SH-SY5Y (cell line): Measurements from ENCODE around the gene LONRF3.

ENCODE experiments used
- GATA2 ChIP-seq: IDR thresholded peaks from 2 replicates; pipeline ENCODE4 v1.6.1; 2011; ENCODE audit warnings: mild to moderate bottlenecking, low read depth, low read length
- GATA3 ChIP-seq: IDR thresholded peaks from 2 replicates; pipeline ENCODE4 v1.6.1; 2011; ENCODE audit warnings: low read depth, mild to moderate bottlenecking, low read length, moderate library complexity

LONRF3 gene

GRCh38 chrX:118974908-118975671, 672 bp downstream of the LONRF3 start:
- no peak for TF ChIP-seq GATA3
- TF ChIP-seq GATA2: no peak

- TF ChIP-seq GATA3 (no peak), GATA2 (no peak)
These were observed 1.6 kb downstream of the LONRF3 start for GRCh38 chrX:118975831-118976598.

- TF ChIP-seq GATA2 (no peak), GATA3 (no peak)
These were observed 2.4 kb downstream of the LONRF3 start for GRCh38 chrX:118976599-118977340.

GRCh38 chrX:118977424-118977823, 3.0 kb downstream of the LONRF3 start:
- TF ChIP-seq GATA2 (no peak), GATA3 (no peak)

- no peak for TF ChIP-seq GATA3
- TF ChIP-seq GATA2: no peak
These were observed 4.0 kb downstream of the LONRF3 start for GRCh38 chrX:118978451-118978850.

GRCh38 chrX:118980761-118981160, 6.3 kb downstream of the LONRF3 start:
- TF ChIP-seq GATA3: no peak
- no peak for TF ChIP-seq GATA2

GRCh38 chrX:118983513-118983912, 9.1 kb downstream of the LONRF3 start:
- TF ChIP-seq GATA2 (no peak), GATA3 (no peak)

GRCh38 chrX:118988911-118989310, 14.5 kb downstream of the LONRF3 start:
- TF ChIP-seq GATA3: no peak
- TF ChIP-seq GATA2: no peak

- TF ChIP-seq GATA2 (no peak), GATA3 (no peak)
These were observed 15.5 kb downstream of the LONRF3 start for GRCh38 chrX:118989886-118990285.

- no peak for TF ChIP-seq GATA2
- TF ChIP-seq GATA3: no peak
These were observed 16.3 kb downstream of the LONRF3 start for GRCh38 chrX:118990512-118991227.

- no peak for TF ChIP-seq GATA2
- no peak for TF ChIP-seq GATA3
These were observed 29.0 kb downstream of the LONRF3 start for GRCh38 chrX:119003462-119003861.

GRCh38 chrX:119004920-119005524, 30.6 kb downstream of the LONRF3 start:
- TF ChIP-seq GATA3 (no peak), GATA2 (no peak)

GRCh38 chrX:119007189-119007770, 32.9 kb downstream of the LONRF3 start:
- TF ChIP-seq GATA2: no peak
- TF ChIP-seq GATA3: no peak
